SK-N-SH (cell line): ENCODE results near the gene PMF1. TPM values are rescaled to one million over a fixed set of nuclear protein-coding genes. Genes with fewer than 3 reads are reported as not detected.

Experiments
- CTCF ChIA-PET: fragments of 300-600, 350-600 bp; formaldehyde crosslinking; extraction: SDS; loops from one replicate; lab custom pipeline; 2021; lab: Yijun Ruan, JAX
- POLR2A ChIA-PET: fragments of 350-600 bp; sonication (Branson Sonifier 250); formaldehyde crosslinking; extraction: SDS; loops from one replicate; lab custom pipeline; 2020; ENCODE audit warnings: antibody characterized with exemption, inconsistent platforms; lab: Yijun Ruan, JAX
- DNase-seq: peaks from one replicate; pipeline ENCODE4 v3.0.0; 2012
- H2AFZ ChIP-seq: fragments of 200-600 bp; sonication (generic); 2 replicates; pipeline ENCODE4 v1.8.1; 2016; ENCODE audit warnings: antibody characterized with exemption, mild to moderate bottlenecking, low read depth
- H3F3A ChIP-seq: fragments of 200-600 bp; sonication (generic); replicated peaks from 2 replicates; pipeline ENCODE3; 2016; ENCODE audit warnings: antibody characterized with exemption, mild to moderate bottlenecking; ENCODE audit not compliant: insufficient read depth
- H3K27ac ChIP-seq, 2 experiments: fragments of 200-500 bp in 1 of 2; fragments of 200-600 bp in 1 of 2; sonication (Bioruptor generic) in 1 of 2; sonication (generic), shearing (Covaris generic) in 1 of 2; 2 replicates each; pipeline versions ENCODE4 v1.5.1 to v1.6.1; 2014 to 2016; ENCODE audit warnings: low read depth in 2 of 2, inconsistent platforms in 1 of 2, low read length in 1 of 2, mild to moderate bottlenecking in 1 of 2, mixed read lengths in 1 of 2
- H3K27me3 ChIP-seq: fragments of 200-600 bp; sonication (generic), shearing (Covaris generic); 2 replicates; pipeline ENCODE4 v1.6.1; 2016; ENCODE audit warnings: mixed run types; ENCODE audit not compliant: insufficient read depth
- H3K36me3 ChIP-seq, 2 experiments: fragments of 200-500 bp in 1 of 2; fragments of 200-600 bp in 1 of 2; sonication (Bioruptor generic) in 1 of 2; sonication (generic) in 1 of 2; replicated peaks in 1 of 2; 2 replicates each; pipeline versions ENCODE3 to v1.5.1; 2014 to 2016; ENCODE audit warnings: low read length in 1 of 2, mild to moderate bottlenecking in 1 of 2; ENCODE audit not compliant: insufficient read depth in 2 of 2, control insufficient read depth in 1 of 2
- H3K4me1 ChIP-seq, 2 experiments: fragments of 200-500 bp in 1 of 2; fragments of 200-600 bp in 1 of 2; sonication (Bioruptor generic) in 1 of 2; sonication (generic), shearing (Covaris generic) in 1 of 2; 2 replicates each; pipeline versions ENCODE4 v1.5.1 to v1.6.1; 2014 to 2016; ENCODE audit warnings: low read depth in 1 of 2, low read length in 1 of 2, mixed run types in 1 of 2; ENCODE audit not compliant: insufficient read depth in 2 of 2, control insufficient read depth in 1 of 2
- H3K4me2 ChIP-seq: fragments of 200-600 bp; sonication (generic), shearing (Covaris generic); 2 replicates; pipeline ENCODE4 v1.6.1; 2017; ENCODE audit warnings: mixed run types
- H3K4me3 ChIP-seq, 2 experiments: fragments of 200-500 bp in 1 of 2; fragments of 200-600 bp in 1 of 2; sonication (Bioruptor generic) in 1 of 2; sonication (generic), shearing (Covaris generic) in 1 of 2; 2 replicates each; pipeline versions ENCODE4 v1.5.1 to v1.8.1; 2014 to 2016; ENCODE audit warnings: low read depth in 2 of 2, inconsistent platforms in 1 of 2, low read length in 1 of 2, mild to moderate bottlenecking in 1 of 2, mixed read lengths in 1 of 2, moderate library complexity in 1 of 2
- H3K79me2 ChIP-seq: fragments of 200-600 bp; sonication (generic); 2 replicates; pipeline ENCODE4 v1.8.1; 2017; ENCODE audit warnings: mild to moderate bottlenecking; ENCODE audit not compliant: insufficient read depth
- H3K9ac ChIP-seq: fragments of 200-600 bp; sonication (generic); 2 replicates; pipeline ENCODE4 v1.6.1; 2017; ENCODE audit warnings: mixed run types
- H3K9me2 ChIP-seq: fragments of 200-600 bp; sonication (generic); 2 replicates; pipeline ENCODE4 v1.6.1; 2017; ENCODE audit warnings: mixed run types
- H3K9me3 ChIP-seq: fragments of 200-600 bp; sonication (generic); 2 replicates; pipeline ENCODE4 v1.6.1; 2017; ENCODE audit warnings: mixed run types, mild to moderate bottlenecking, moderate library complexity
- H4K20me1 ChIP-seq: fragments of 200-600 bp; sonication (generic); 2 replicates; pipeline ENCODE4 v1.6.1; 2017; ENCODE audit warnings: mild to moderate bottlenecking, mixed run types; ENCODE audit not compliant: insufficient read depth
- CHD2 ChIP-seq: fragments of 150-350 bp; IDR thresholded peaks from 2 replicates; pipeline ENCODE4 v1.6.1; 2018; ENCODE audit warnings: low read length; ENCODE audit not compliant: partially characterized antibody
- ELF1 ChIP-seq: IDR thresholded peaks from 2 replicates; pipeline ENCODE4 v1.4.0; 2012
- FOSL2 ChIP-seq: IDR thresholded peaks from 2 replicates; pipeline ENCODE4 v1.4.0; 2012; ENCODE audit warnings: low read depth, mild to moderate bottlenecking, moderate library complexity, borderline replicate concordance
- FOXM1 ChIP-seq: IDR thresholded peaks from 2 replicates; pipeline ENCODE4 v1.4.0; 2012; ENCODE audit warnings: low read depth, mild to moderate bottlenecking
- GATA2 ChIP-seq: sonication (generic); formaldehyde crosslinking; IDR thresholded peaks from 2 replicates; pipeline ENCODE4 v1.5.0; 2020; ENCODE audit warnings: mild to moderate bottlenecking, missing genetic modification reagents
- MEF2A ChIP-seq: IDR thresholded peaks from 2 replicates; pipeline ENCODE4 v1.4.0; 2012; ENCODE audit warnings: low read depth, borderline replicate concordance
- NRF1 ChIP-seq: IDR thresholded peaks from 2 replicates; pipeline ENCODE4 v1.6.1; 2012; ENCODE audit warnings: low read depth, mild to moderate bottlenecking, low read length
- POLR2AphosphoS5 ChIP-seq: IDR thresholded peaks from 2 replicates; pipeline ENCODE4 v1.6.1; 2012; ENCODE audit warnings: low read depth, low read length
- RAD21 ChIP-seq: IDR thresholded peaks from 2 replicates; pipeline ENCODE4 v1.6.1; 2012; ENCODE audit warnings: mild to moderate bottlenecking, low read length
- REST ChIP-seq: IDR thresholded peaks from 2 replicates; pipeline ENCODE4 v1.6.1; 2012; ENCODE audit warnings: mild to moderate bottlenecking, low read depth, low read length, moderate library complexity
- RFX5 ChIP-seq: IDR thresholded peaks from 2 replicates; pipeline ENCODE4 v1.6.1; 2012; ENCODE audit warnings: mild to moderate bottlenecking, improper control_type of control experiment, low read length
- RXRA ChIP-seq: IDR thresholded peaks from 2 replicates; pipeline ENCODE4 v1.4.0; 2012; ENCODE audit warnings: low read depth, mild to moderate bottlenecking, borderline replicate concordance
- SIN3A ChIP-seq: IDR thresholded peaks from 2 replicates; pipeline ENCODE4 v1.6.1; 2012; ENCODE audit warnings: low read depth, mild to moderate bottlenecking, low read length, moderate library complexity, borderline replicate concordance
- USF1 ChIP-seq: IDR thresholded peaks from 2 replicates; pipeline ENCODE4 v1.4.0; 2012; ENCODE audit warnings: low read depth, borderline replicate concordance
- WGBS: methylation state at CpG from one replicate; pipeline ENCODE4 v1.1.6; 2017; ENCODE audit warnings: low lambda C conversion rate; 5-methylcytosine and 5-hydroxymethylcytosine counted together
- polyA plus RNA-seq, 3 experiments: library from polyadenylated mRNA; depleted of rRNA; stranded (reverse); fragments of >200 nt; gene quantifications; 2 replicates each; pipeline ENCODE4 v1.2.3, GENCODE V29; 2012
- TF ChIP-seq, protein P1 (sequence below): fragments of 200-600 bp; sonication (generic); IDR thresholded peaks from 2 replicates; pipeline ENCODE4 v1.6.1; 2017; ENCODE audit warnings: antibody characterized with exemption, mild to moderate bottlenecking, moderate library complexity
- TF ChIP-seq, protein P2 (sequence below): IDR thresholded peaks from 2 replicates; pipeline ENCODE4 v1.4.0; 2012; ENCODE audit warnings: low read depth
- TF ChIP-seq, protein P3 (sequence below): fragments of 150-350 bp; IDR thresholded peaks from 2 replicates; pipeline ENCODE4 v1.6.1; 2017; ENCODE audit warnings: antibody characterized with exemption, low read length, low read depth, borderline replicate concordance
- TF ChIP-seq, protein P4 (sequence below): IDR thresholded peaks from 2 replicates; pipeline ENCODE4 v1.4.0; 2012; ENCODE audit warnings: low read depth, borderline replicate concordance

Gene PMF1
- polyA plus RNA-seq, 1 of the 3 experiments (the other 2 are of a cell fraction), result 89.5 TPM

GRCh38 chr1:156244712-156245111, 31.9 kb downstream of the PMF1 start (continued):
- TF ChIP-seq CHD2, result no peak
- TF ChIP-seq, protein P1, sequence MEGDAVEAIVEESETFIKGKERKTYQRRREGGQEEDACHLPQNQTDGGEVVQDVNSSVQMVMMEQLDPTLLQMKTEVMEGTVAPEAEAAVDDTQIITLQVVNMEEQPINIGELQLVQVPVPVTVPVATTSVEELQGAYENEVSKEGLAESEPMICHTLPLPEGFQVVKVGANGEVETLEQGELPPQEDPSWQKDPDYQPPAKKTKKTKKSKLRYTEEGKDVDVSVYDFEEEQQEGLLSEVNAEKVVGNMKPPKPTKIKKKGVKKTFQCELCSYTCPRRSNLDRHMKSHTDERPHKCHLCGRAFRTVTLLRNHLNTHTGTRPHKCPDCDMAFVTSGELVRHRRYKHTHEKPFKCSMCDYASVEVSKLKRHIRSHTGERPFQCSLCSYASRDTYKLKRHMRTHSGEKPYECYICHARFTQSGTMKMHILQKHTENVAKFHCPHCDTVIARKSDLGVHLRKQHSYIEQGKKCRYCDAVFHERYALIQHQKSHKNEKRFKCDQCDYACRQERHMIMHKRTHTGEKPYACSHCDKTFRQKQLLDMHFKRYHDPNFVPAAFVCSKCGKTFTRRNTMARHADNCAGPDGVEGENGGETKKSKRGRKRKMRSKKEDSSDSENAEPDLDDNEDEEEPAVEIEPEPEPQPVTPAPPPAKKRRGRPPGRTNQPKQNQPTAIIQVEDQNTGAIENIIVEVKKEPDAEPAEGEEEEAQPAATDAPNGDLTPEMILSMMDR, result no peak
- TF ChIP-seq USF1, result no peak
- TF ChIP-seq RAD21, result no peak
- no peak for TF ChIP-seq POLR2AphosphoS5
- no peak for TF ChIP-seq RFX5
- TF ChIP-seq, protein P2, sequence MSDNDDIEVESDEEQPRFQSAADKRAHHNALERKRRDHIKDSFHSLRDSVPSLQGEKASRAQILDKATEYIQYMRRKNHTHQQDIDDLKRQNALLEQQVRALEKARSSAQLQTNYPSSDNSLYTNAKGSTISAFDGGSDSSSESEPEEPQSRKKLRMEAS, result no peak
- no peak for TF ChIP-seq GATA2 (CRISPR knock-in tag)
- TF ChIP-seq, protein P3, sequence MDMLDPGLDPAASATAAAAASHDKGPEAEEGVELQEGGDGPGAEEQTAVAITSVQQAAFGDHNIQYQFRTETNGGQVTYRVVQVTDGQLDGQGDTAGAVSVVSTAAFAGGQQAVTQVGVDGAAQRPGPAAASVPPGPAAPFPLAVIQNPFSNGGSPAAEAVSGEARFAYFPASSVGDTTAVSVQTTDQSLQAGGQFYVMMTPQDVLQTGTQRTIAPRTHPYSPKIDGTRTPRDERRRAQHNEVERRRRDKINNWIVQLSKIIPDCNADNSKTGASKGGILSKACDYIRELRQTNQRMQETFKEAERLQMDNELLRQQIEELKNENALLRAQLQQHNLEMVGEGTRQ, result no peak
- no peak for TF ChIP-seq FOSL2
- TF ChIP-seq SIN3A, result no peak
- TF ChIP-seq, all 33 proteins: peak for 0

DNA sequence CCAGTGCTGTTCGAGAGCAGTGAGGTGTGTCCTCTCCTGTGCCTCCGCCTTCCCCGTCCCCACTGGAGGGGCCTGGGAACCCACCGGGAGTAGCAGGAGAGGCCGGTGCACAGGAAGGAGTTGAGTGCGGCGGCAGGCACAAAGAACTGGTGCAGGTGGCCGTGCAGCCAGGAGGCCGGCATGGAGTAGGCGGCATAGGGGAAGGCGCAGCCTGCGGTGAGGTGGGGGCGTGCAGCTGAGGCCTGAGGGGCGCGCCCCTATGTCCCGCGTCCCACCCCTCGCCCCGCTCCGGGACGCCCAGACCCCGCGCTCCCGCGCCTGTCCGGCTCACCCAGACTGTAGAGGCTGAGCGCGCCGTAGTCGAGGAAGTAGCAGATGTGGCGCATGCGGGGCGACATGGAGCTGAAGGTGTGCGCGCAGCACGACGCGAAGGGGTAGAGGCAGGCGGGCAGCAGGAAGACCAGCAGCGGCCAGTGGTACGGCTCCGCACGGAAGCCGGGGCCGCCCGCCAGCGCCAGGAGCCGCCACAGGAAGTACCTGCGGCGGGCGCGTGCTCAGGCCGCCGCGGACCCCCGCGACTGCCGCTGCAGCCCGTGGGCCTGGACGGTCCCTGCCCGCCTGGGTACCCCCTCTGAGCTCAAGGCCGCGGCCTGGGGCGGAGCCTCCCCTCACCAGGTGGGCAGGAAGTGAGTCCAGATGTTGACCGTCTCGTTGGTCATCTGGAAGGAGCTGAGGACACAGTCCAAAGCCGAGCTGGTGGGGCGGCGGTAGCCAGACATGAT, 32.8 kb downstream of the PMF1 start:
- Histone ChIP-seq H2AFZ (no peak overlapping the region), H3K27me3 (no peaks in the 10 kb centered on the region), H3F3A (peaks cover 4% of the 10 kb centered on the region), H3K9me3 (no peaks in the 10 kb centered on the region), H3K4me1 (peaks cover 7 to 57% of the 10 kb centered on the region in 2 experiments; a peak in 2 of 4 replicates), H3K4me2 (no peak overlapping the region), H3K36me3 (peaks cover 5 to 26% of the 10 kb centered on the region in 2 experiments), H3K27ac (peak overlapping the region in 1 of 2 experiments; percentile 62; a peak in 1 of 4 replicates), H3K9me2 (no peaks in the 10 kb centered on the region), H3K4me3 (no peak overlapping the region), H3K79me2 (no peaks in the 10 kb centered on the region), H4K20me1 (no peaks in the 10 kb centered on the region), H3K9ac (no peak overlapping the region)
- peak; percentile 42 for DNase-seq
- CTCF ChIA-PET, result interaction anchor here (1.4 to 4.0 kb wide), 6 partner anchors 11 to 149 kb away, joined by 4 to 26 read pairs (median 8); no protein-coding TSS in a partner anchor
- TF ChIP-seq MEF2A, result no peak
- TF ChIP-seq, protein P4, sequence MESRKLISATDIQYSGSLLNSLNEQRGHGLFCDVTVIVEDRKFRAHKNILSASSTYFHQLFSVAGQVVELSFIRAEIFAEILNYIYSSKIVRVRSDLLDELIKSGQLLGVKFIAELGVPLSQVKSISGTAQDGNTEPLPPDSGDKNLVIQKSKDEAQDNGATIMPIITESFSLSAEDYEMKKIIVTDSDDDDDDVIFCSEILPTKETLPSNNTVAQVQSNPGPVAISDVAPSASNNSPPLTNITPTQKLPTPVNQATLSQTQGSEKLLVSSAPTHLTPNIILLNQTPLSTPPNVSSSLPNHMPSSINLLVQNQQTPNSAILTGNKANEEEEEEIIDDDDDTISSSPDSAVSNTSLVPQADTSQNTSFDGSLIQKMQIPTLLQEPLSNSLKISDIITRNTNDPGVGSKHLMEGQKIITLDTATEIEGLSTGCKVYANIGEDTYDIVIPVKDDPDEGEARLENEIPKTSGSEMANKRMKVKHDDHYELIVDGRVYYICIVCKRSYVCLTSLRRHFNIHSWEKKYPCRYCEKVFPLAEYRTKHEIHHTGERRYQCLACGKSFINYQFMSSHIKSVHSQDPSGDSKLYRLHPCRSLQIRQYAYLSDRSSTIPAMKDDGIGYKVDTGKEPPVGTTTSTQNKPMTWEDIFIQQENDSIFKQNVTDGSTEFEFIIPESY, result no peak
- TF ChIP-seq RXRA, result no peak
- TF ChIP-seq REST, result no peak
- no peak for TF ChIP-seq NRF1
- no peak for TF ChIP-seq ELF1
- TF ChIP-seq FOXM1, result no peak
- TF ChIP-seq, protein P3, result no peak
- POLR2A ChIA-PET, result interaction anchor here (1.0 to 1.8 kb wide), 2 partner anchors 14 to 33 kb away, joined by 3 to 4 read pairs; partner anchors contain the start of gene PMF1
- WGBS, result 94% methylated on average over 34 of the region's 69 CpGs
